Amygdala (tissue), 56 donors: ENCODE data around the gene CMBL.
"Not testable (repeated sequence)": the region's sequence is repeated elsewhere in the genome, so short reads cannot be mapped to it uniquely, and the experiment has no call there.

Experiments used
- DNase-seq, 56 donors: peaks; one replicate each; lab custom pipeline; 2025; lab: John Stamatoyannopoulos, UW

CMBL gene

GRCh38 chr5:10311595-10312425 is 4.1 kb upstream of the CMBL start:
- DNase-seq, result no peak

- DNase-seq, result not testable (repeated sequence)
Measured at GRCh38 chr5:10310835-10311570, 3.3 kb upstream of the CMBL start.

- DNase-seq, result no peak
Measured at GRCh38 chr5:10310066-10310779, 2.5 kb upstream of the CMBL start.

GRCh38 chr5:10308844-10309243 is 1.1 kb upstream of the CMBL start:
- DNase-seq, result no peak

GRCh38 chr5:10306806-10307205 is 896 bp downstream of the CMBL start:
- DNase-seq, result no peak

GRCh38 chr5:10306114-10306513 is 1.6 kb downstream of the CMBL start:
- DNase-seq, result no peak

GRCh38 chr5:10304932-10305331 is 2.8 kb downstream of the CMBL start:
- DNase-seq, result no peak

- no peak for DNase-seq
Measured at GRCh38 chr5:10303699-10304170, 4.0 kb downstream of the CMBL start.

GRCh38 chr5:10303201-10303600 is 4.5 kb downstream of the CMBL start:
- DNase-seq, result no peak

- peak in 23 of 56 donors; percentile 2 to 65 (median 27) for DNase-seq
Measured at GRCh38 chr5:10301842-10302610, 5.7 kb downstream of the CMBL start.

- no peak for DNase-seq
Measured at GRCh38 chr5:10301266-10301665, 6.4 kb downstream of the CMBL start.

GRCh38 chr5:10300246-10300645 is 7.5 kb downstream of the CMBL start:
- no peak for DNase-seq

- DNase-seq, result no peak
Measured at GRCh38 chr5:10297646-10298204, 10.0 kb downstream of the CMBL start.

GRCh38 chr5:10295619-10296326 is 11.9 kb downstream of the CMBL start:
- no peak for DNase-seq

GRCh38 chr5:10293907-10294662 is 13.6 kb downstream of the CMBL start:
- no peak for DNase-seq

- no peak for DNase-seq
Measured at GRCh38 chr5:10291692-10292339, 15.9 kb downstream of the CMBL start.

- no peak for DNase-seq
Measured at GRCh38 chr5:10290438-10290837, 17.3 kb downstream of the CMBL start.

- no peak for DNase-seq
Measured at GRCh38 chr5:10289991-10290390, 17.7 kb downstream of the CMBL start.
